Calu3 (cell line): ENCODE data around the gene TUBGCP6. TPM values are rescaled to one million over a fixed set of nuclear protein-coding genes. Genes with fewer than 3 reads are reported as not detected.

Source experiments
- BruUV-seq: library from RNA; stranded (reverse); fragments of 400-500 nt; replicated peaks from 2 replicates; lab custom pipeline; 2021; lab: Mats Ljungman, UMichigan
- CTCF ChIA-PET: fragments of 300-600 bp; sonication (Branson Sonifier 250); formaldehyde crosslinking; loops from one replicate; lab custom pipeline; 2022; ENCODE audit warnings: antibody characterized with exemption; lab: Charles Lee
- DNase-seq: peaks from one replicate; pipeline ENCODE4 v3.0.0; 2022
- H3K27ac Mint-ChIP-seq: one replicate; pipeline ENCODE4 v1.8.0; 2022; ENCODE audit warnings: mixed read lengths; ENCODE audit not compliant: unreplicated experiment
- H3K27me3 Mint-ChIP-seq: one replicate; pipeline ENCODE4 v1.8.0; 2022; ENCODE audit warnings: mixed read lengths; ENCODE audit not compliant: unreplicated experiment
- H3K36me3 Mint-ChIP-seq: one replicate; pipeline ENCODE4 v1.8.0; 2022; ENCODE audit warnings: mild to moderate bottlenecking, moderate library complexity, mixed read lengths; ENCODE audit not compliant: insufficient read depth, unreplicated experiment
- H3K4me1 Mint-ChIP-seq: one replicate; pipeline ENCODE4 v1.8.0; 2022; ENCODE audit warnings: mild to moderate bottlenecking, low read depth, mixed read lengths; ENCODE audit not compliant: unreplicated experiment
- H3K4me3 Mint-ChIP-seq: one replicate; pipeline ENCODE4 v1.8.0; 2022; ENCODE audit warnings: mild to moderate bottlenecking, low read depth, moderate library complexity, mixed read lengths; ENCODE audit not compliant: unreplicated experiment
- H3K9me3 Mint-ChIP-seq: one replicate; pipeline ENCODE4 v1.8.0; 2022; ENCODE audit warnings: low read depth, mixed read lengths; ENCODE audit not compliant: unreplicated experiment
- intact Hi-C: fragments of 100-400 bp; cut with micrococcal nuclease; formaldehyde crosslinking; loops from one replicate; pipeline ENCODE4 v1.10.0; 2022; ENCODE audit not compliant: unreplicated experiment
- total RNA-seq: library from RNA; stranded (reverse); gene quantifications from 2 replicates; pipeline ENCODE4 v1.2.3, GENCODE V29; 2022
- TF ChIP-seq, protein P1 (sequence below): fragments of 200-600 bp; IDR thresholded peaks from one replicate; pipeline ENCODE4 v1.8.0; 2022; ENCODE audit warnings: antibody characterized with exemption; ENCODE audit not compliant: unreplicated experiment

Gene TUBGCP6
- total RNA-seq, 1 experiment from 2014 or later = 49.7 TPM

GRCh38 chr22:50238755-50239154 lies 6.1 kb downstream of the TUBGCP6 start:
- Mint-ChIP-seq H3K27me3 (no peaks in the 10 kb centered on the region), H3K36me3 (peaks cover 51% of the 10 kb centered on the region), H3K4me1 (peaks cover 11% of the 10 kb centered on the region), H3K4me3 (no peak overlapping the region), H3K9me3 (no peaks in the 10 kb centered on the region), H3K27ac (no peak overlapping the region)
- DNase-seq = no peak
- TF ChIP-seq, protein P1, sequence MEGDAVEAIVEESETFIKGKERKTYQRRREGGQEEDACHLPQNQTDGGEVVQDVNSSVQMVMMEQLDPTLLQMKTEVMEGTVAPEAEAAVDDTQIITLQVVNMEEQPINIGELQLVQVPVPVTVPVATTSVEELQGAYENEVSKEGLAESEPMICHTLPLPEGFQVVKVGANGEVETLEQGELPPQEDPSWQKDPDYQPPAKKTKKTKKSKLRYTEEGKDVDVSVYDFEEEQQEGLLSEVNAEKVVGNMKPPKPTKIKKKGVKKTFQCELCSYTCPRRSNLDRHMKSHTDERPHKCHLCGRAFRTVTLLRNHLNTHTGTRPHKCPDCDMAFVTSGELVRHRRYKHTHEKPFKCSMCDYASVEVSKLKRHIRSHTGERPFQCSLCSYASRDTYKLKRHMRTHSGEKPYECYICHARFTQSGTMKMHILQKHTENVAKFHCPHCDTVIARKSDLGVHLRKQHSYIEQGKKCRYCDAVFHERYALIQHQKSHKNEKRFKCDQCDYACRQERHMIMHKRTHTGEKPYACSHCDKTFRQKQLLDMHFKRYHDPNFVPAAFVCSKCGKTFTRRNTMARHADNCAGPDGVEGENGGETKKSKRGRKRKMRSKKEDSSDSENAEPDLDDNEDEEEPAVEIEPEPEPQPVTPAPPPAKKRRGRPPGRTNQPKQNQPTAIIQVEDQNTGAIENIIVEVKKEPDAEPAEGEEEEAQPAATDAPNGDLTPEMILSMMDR = no peak
- intact Hi-C loops = no loop called here
- BruUV-seq = no TSS peak
- CTCF ChIA-PET = no interaction called here

GRCh38 chr22:50236731-50237409 lies 8.0 kb downstream of the TUBGCP6 start:
- CTCF ChIA-PET = interaction anchor here (1.2 kb wide), 1 partner anchor 88 kb away, joined by 4 read pairs; no protein-coding TSS in a partner anchor
- Mint-ChIP-seq H3K27ac (no peak overlapping the region), H3K4me3 (no peak overlapping the region), H3K9me3 (no peaks in the 10 kb centered on the region), H3K27me3 (no peaks in the 10 kb centered on the region), H3K36me3 (peaks cover 49% of the 10 kb centered on the region), H3K4me1 (peaks cover 8% of the 10 kb centered on the region)
- TF ChIP-seq, protein P1 = peak; percentile 62
- peak; percentile 36 for DNase-seq
- intact Hi-C loops = no loop called here
- BruUV-seq = no TSS peak

DNA sequence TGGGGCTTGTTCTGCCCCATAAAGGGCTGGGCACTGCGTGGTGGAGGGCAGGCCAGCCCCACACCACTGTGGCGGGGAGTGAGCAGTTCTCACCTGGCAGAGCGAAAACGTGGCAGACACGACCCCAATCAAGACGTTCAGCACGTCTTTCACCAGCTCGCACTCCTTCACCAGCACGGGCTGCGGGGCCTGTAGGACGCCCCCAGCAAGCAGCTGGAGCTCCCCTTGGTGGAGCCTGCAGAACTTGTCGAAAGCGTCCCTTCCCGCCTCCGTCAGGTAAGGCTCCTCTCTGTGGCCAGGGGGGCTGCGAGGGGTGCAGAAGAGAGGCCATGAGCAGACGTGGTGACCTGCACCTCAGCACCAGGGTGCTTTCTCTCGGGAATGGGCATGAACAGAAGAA lies 11.6 kb downstream of the TUBGCP6 start:
- no peaks in the 10 kb centered on the region for H3K9me3 Mint-ChIP-seq
- no TSS peak for BruUV-seq
- intact Hi-C loops = no loop called here

DNA sequence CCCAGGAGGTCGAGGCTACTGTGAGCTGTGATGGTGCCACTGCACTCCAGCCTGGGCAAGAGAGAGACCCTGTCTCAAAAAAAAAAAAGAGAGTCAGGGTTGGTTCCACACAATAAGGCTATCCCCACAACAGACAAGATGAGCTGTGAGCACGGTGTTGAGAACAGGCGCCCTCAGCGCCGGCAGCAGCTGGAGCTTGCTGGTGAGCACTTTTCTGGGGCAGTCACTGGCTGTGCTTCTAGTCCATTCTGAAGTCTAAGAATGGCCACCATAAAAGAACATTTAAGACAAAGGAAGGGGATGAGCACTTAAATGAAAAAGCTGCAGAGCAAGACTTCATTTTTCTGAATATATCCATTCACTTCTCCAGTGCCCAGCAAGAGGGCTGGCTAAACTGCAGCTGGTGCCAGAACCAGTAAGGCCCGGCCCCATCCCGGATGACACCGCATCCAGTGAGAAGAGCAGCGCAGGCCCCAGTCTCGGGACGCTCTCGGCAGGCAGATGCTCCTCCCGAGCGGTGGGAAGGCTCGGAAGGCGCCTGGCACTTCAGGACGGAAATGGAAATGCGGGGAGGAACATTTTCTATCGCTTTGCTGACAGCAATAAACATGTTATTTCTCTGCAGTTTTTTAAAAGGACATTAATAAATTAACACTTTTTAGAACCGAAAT lies 12.2 kb downstream of the TUBGCP6 start:
- Mint-ChIP-seq H3K27me3 (no peaks in the 10 kb centered on the region), H3K9me3 (no peaks in the 10 kb centered on the region), H3K36me3 (peaks cover 44% of the 10 kb centered on the region), H3K27ac (no peak overlapping the region), H3K4me3 (no peak overlapping the region), H3K4me1 (no peaks in the 10 kb centered on the region)
- no peak for DNase-seq
- BruUV-seq = no TSS peak
- CTCF ChIA-PET = no interaction called here
- TF ChIP-seq, protein P1 = no peak
- intact Hi-C loops = no loop called here

More for the DNA sequence above, 11.6 kb downstream of the TUBGCP6 start:
- TF ChIP-seq, protein P1 = no peak
- DNase-seq = no peak
- Mint-ChIP-seq H3K36me3 (peaks cover 50% of the 10 kb centered on the region), H3K4me3 (no peak overlapping the region), H3K27ac (no peak overlapping the region), H3K27me3 (no peaks in the 10 kb centered on the region), H3K4me1 (no peaks in the 10 kb centered on the region)
- CTCF ChIA-PET = no interaction called here
